Stimulated activated CD8-positive, alpha-beta memory T cell treated with anti-CD3 and anti-CD28 coated beads, Interleukin-15, amount 100 ng/mL, for 4 hours (primary cell): ENCODE data around the gene TMEM120B.

Source experiments
- DNase-seq, 2 donors: peaks; one replicate each; pipeline ENCODE4 v3.0.0-alpha.2; 2020; ENCODE audit warnings: low read depth in 2 of 2

Gene TMEM120B

DNA sequence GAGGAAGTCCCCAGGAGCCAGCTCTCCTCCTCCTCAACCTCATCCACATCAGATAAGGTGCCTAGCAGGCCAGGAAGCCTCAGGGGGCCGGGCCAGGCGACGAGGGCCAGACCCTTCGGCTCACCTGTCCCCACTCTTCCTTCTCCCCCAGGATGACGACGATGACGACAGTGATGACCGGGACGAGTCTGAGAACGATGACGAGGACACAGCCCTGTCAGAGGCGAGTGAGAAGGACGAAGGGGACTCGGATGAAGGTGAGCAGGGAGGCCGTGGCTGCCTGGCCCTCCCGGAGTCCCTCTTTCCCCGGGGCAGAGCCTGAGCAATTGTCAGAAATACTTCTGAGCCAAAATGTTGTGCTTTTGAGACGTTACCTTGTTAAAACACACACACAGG lies 105.1 kb downstream of the TMEM120B start:
- no peak for DNase-seq

DNA sequence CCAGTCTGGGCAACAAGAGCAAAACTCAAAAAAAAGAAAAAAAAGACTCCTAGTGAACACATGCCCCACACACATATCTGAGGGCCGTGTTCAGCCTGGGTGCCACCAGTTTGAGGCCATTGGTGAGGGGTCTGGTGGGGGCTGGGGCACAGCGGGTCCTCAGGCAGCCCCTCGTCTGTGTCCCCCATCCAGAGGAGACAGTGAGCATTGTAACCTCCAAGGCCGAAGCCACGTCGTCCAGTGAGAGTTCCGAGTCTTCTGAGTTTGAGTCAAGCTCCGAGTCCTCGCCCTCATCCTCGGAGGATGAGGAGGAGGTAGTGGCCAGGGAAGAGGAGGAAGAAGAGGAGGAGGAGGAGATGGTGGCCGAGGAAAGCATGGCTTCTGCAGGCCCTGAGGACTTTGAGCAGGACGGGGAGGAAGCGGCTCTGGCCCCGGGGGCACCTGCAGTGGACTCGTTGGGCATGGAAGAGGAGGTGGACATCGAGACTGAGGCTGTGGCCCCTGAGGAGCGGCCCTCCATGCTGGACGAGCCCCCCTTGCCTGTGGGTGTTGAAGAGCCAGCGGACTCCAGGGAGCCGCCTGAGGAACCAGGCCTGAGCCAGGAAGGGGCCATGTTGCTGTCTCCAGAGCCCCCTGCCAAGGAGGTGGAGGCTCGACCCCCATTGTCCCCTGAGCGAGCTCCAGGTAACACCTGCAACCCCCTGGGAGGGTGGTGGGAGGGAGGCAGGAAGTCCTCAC lies 106.8 kb downstream of the TMEM120B start:
- DNase-seq: no peak

DNA sequence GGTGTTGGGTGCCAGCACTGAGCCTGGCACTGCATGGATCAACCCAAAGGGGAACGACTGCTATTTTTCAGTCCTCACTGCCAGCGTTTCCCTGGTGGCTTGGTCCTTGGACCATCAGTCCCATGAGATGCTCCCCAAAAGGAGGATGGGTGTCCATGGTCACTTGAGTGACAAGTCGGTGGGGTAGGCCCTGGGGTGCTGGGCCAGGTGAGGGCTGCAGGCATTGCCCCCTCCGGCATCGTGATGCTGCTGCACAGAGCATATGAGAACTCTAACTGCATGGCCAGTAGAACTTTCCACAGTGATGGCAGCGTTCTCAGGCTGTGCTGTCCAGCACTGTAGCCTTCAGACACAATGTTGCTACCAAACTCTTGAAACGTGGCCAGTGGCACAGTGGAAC lies 107.5 kb downstream of the TMEM120B start:
- no peak for DNase-seq

DNA sequence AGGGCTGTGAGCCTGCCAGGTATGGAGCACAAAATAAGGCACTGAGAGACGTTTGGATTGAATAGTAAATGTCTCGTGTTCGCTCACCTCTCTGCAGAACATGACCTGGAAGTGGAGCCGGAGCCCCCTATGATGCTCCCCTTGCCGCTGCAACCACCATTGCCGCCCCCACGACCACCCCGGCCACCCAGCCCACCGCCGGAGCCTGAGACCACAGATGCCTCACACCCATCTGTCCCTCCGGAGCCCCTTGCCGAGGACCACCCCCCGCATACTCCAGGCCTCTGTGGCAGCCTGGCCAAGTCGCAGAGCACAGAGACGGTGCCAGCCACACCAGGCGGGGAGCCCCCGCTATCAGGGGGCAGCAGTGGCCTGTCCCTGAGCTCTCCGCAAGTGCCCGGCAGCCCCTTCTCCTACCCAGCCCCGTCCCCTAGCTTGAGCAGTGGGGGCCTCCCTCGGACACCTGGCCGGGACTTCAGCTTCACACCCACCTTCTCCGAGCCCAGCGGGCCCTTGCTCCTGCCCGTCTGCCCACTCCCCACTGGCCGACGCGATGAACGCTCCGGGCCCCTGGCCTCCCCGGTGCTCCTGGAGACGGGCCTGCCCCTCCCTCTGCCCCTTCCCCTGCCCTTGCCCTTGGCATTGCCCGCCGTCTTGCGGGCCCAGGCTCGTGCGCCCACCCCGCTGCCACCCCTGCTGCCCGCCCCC lies 110.0 kb downstream of the TMEM120B start:
- DNase-seq: no peak

DNA sequence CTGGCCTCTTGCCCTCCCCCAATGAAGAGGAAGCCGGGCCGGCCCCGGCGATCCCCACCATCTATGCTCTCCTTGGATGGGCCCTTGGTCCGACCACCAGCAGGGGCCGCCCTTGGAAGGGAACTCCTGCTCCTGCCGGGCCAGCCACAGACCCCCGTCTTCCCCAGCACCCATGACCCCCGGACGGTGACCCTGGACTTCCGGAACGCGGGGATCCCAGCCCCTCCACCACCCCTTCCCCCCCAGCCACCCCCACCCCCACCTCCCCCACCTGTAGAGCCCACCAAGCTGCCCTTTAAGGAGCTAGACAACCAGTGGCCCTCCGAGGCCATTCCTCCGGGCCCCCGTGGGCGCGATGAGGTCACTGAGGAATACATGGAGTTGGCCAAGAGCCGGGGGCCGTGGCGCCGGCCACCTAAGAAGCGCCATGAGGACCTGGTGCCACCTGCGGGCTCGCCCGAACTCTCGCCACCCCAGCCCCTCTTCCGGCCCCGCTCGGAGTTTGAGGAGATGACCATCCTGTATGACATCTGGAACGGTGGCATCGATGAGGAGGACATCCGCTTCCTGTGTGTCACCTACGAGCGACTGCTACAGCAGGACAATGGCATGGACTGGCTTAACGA lies 110.7 kb downstream of the TMEM120B start:
- DNase-seq: no peak

DNA sequence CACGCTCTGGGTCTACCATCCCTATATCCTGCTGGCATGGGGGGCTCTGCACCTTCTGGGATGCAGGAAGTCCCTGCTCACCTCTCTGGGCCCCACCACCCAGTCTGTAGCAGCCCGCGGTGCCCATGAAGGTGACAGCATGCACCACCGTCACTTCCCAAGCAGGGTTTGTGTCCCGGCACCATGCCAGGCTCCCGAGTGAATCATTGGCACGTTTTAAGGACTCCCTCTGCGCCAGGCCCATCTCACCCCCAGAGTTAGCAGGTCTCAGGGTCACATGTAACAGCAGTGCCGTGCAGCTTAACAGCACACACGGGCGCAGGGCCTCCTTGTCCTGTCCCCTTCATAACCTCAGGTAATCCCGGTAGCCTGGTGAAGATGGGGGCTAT lies 111.2 kb downstream of the TMEM120B start:
- no peak for DNase-seq

DNA sequence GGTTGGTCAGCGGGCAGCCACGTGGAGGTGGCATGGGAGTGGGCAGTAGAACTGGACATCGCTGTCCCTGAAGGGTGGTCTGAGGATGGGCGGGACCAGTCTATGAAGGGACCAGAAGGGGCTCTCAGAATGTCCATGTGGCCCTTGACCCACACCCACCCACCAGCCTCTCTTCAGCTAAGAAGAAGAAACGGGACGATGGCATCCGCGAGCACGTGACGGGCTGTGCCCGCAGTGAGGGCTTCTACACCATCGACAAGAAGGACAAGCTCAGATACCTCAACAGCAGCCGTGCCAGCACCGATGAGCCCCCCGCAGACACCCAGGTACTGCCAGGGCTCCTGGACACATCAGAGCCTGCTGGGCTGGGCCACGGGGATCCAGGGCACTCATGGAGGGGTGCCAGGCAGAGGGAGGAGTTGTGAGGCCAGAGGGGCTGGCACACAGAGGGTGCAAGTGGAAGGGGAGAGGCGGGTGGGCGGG lies 112.5 kb downstream of the TMEM120B start:
- no peak for DNase-seq

DNA sequence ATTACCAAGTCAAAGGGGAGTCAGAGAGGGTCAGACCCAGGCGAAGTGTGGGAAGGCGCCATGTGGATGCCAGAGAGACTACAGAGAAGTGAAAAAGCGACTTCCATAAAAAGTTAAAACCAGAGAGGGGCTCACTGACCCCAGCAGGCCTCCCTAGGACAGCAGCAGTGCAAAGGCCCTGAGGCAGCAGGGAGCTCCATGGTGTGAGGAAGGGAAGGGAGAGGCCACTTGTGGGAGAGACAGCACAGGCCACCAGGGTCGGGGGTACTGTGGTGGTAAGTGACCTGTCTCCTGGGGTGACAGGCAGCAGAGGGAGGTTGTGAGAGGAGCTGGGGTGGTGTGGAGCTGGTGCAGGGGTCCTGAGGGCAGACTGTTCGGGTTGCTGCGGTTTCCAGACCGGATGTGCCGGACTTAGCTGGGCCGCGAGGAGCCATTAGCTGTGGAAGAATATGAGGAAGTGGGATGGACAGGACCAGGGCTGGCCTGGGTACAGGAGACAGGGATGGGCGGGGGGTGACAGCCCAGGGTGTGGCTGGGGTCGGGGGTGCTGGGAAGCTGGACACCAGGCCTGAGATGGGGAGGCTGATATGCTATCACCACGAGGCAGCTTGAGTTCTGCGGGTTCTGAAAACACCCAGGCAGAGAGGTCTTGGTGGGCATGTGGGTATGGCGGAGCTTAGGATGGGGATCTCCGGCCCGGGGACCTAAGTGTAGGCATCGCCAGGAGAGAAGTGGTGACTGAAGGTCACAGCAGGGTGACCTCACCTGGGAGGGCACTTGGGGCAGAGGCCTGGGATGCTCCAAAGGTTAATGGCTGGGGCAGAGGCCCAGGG lies 114.0 kb downstream of the TMEM120B start:
- DNase-seq: no peak

DNA sequence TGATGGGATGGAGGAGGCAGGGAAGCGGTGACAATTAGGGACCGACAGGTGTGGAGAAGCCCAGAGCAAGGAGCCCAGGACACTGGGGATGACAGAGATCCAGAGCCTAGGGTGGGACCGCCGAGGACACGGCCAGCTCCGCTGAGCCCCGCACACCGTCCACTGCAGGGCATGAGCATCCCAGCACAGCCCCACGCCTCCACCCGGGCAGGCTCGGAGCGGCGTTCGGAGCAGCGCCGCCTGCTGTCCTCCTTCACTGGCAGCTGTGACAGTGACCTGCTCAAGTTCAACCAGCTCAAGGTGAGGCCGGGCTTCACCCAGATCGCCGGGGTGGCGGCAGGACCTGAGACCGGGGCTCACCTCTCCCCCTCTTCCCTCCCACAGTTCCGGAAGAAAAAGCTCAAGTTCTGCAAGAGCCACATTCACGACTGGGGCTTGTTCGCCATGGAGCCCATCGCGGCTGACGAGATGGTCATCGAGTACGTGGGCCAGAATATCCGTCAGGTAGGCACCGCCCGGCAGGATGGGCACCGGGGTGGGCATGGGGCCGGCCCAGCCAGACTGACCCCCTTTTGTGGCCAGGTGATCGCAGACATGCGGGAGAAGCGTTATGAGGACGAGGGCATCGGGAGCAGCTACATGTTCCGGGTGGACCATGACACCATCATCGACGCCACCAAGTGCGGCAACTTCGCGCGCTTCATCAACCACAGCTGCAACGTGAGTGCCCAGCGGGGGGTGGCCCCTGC lies 115.0 kb downstream of the TMEM120B start:
- DNase-seq: no peak

DNA sequence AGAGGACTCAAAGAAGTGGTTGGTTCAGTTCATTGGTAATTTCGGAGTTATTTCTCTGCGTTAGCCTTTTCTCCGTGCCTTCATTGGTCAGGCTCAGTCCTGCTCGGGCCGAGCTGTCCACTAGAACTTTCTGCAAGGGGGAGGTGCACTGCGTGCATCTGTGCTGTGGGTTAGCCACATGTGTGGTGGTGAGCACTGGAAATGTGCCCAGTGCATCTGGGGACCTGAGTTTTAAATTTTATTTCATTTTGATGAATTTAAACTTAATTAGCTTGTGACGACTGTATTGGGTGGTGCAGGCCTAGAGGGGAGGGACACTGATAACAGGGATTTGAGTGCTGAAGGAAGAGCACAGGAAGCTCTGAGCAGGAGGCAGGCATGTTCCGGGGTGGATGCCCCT lies 115.8 kb downstream of the TMEM120B start:
- no peak for DNase-seq

DNA sequence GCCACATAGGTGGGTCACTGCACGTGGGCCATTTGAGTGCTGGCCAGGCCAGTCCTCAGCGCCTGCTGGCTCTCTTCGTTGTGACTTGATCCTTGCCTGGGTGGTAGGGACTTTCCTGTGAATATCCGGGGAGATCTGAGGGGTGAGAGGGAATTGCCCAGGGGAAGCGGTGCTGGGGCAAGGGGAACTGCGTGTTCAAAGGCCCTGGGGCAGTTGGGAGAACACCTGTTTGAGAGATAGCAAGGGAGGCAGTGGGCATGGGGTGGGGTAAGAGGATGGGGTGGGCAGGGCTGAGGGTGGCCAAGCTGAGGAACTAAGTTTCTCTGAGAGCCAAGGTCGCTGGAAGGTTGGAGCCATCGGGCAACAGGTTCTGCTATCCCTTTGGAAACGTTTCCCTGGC lies 116.3 kb downstream of the TMEM120B start:
- DNase-seq: no peak

DNA sequence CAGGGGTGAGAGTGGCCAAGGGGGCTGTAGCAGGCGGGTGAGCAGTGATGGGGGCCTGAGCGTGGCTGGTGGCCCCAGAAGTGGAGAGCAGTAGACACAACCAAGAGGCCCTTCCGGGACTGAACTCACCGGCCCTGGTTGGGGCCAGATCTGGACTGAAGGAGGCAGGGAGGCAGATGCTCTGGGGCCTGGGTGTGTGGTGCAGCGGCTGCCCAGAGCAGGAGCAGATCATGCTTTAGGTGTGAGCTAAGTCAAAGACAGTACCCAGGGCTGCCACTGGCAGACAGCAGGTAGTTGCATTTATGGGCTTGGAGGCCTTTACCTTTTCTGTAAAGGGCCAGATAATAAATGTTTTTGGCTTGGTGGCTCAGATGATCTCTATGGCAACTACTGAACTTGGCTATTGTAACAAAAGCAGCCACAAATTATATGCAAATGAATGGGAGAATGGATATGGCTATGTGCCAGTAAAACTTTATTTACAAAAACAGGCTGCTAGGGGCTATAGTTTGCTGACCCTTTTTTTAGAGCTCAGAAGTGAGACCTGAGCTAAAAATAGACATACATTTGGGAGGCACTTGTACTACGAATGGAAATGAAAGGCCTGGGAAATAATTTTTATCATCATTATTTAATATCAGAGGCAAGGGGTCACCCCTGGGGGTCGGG lies 116.8 kb downstream of the TMEM120B start:
- DNase-seq: no peak

DNA sequence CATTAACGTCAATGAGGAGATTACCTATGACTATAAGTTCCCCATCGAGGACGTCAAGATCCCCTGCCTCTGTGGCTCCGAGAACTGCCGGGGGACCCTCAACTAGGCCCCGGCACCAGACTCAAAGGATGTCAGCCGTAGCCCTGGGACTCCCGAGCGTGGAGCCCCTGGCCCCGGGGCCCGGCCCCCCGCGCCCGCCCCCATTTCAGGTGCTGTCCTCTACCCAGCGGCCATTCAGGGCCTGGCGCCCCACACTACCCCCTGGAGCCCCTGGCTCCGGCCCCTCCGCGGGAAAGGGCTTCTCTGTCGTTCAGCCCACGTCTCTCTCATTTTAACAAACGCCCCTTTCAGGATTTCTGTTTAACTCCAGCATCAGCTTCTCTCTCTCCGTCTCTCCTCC lies 117.6 kb downstream of the TMEM120B start:
- no peak for DNase-seq

DNA sequence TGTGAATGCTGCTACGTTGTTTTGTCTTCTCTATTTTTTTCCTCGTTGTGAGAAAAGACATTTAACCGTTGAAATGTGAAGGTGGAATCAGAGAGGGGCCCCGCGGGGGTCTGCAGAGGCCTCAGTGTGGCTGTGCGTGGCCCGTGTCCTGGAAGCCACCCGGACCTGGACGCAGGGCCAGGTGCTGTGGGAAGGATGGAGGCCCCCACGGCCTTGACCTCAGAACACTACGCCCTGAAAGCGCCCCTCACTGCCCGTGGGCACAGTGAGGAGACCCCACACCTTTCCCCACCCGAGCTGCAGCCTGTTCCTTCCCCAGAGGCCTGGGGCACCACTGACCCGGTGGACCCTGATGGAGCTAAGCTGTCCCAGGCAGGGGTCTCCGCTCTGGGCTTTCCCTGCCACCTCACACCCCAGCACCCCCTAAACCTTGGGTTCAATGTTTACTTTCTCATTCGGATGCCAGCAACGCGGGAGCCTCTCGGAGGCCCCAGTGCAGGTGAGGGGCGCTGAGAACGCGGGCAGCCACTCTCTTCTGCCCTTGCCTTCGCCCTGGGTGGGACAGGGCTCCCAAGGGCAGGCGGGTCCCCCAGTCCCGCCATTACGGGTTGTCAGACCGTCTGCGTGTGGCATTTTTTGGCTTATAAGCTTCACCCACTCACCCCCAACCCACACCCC lies 118.2 kb downstream of the TMEM120B start:
- no peak for DNase-seq
